HL-60/S4 treated with retinoic acid at 250 ng/mL for 4 days and 3 days (cell line): Measurements from ENCODE around the gene NT5DC3.

Experiments
- in situ Hi-C: fragments of 300-500 bp; cut with MboI; formaldehyde crosslinking; loops from 2 replicates; pipeline ENCODE4 v1.7.0; 2022; ENCODE audit warnings: low sequenced_read_pairs

NT5DC3 gene

DNA sequence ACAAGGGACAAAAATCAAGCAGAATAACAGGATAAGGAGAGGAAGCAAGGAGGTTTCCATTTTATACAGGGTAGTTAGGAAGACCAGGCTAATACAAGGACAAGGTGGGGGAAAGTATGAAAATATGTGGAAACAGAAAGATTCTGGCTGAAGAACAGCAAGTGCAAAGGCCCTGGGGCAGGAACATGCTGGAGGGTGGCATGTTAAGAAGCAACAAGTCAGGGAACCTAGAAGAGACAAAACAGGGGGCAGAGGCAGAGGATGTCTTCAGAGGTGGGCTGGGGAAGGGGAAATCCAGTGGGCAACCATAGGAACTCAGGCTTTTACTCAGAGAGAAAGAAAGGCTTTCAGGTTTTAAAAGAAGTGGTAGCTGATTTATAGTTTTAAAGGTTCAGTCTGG is 54.8 kb downstream of the NT5DC3 start:
- in situ Hi-C loops: no loop called here

DNA sequence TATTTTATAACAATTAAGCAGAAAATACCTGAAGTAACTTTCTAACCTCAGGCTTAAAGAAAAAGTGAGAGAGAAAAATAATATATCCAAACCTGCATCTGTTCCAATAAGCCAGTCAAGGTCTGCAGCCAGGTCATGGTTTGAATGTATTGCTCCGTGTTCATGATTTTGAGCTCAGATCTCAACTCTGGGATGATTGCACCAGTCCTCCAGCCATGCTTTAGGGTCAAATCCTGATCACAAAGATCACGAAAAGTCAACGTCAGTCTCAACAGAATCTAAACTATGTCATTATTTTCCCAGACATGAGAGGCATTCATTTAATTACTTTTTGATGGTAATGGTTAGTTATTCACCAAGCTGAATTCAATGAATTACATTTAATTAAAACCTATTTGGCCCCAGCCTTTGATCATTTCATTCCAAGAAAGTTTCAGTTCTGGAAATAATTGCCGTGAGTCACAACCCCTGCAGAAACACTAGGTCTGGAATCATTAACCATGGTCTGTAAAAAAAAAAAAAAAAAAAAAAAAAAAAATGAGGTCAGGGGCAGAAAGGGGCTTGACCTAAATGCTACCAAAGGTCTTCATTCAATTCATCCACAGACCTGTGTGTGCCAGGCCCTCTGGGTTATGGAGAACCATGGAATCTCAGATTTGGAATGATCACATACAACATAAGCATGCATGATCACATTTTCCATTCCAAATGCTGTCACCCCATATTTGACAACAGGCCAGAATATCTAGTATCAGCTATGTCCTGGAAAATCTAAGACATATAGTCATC is 55.6 kb downstream of the NT5DC3 start:
- in situ Hi-C loops: no loop called here

DNA sequence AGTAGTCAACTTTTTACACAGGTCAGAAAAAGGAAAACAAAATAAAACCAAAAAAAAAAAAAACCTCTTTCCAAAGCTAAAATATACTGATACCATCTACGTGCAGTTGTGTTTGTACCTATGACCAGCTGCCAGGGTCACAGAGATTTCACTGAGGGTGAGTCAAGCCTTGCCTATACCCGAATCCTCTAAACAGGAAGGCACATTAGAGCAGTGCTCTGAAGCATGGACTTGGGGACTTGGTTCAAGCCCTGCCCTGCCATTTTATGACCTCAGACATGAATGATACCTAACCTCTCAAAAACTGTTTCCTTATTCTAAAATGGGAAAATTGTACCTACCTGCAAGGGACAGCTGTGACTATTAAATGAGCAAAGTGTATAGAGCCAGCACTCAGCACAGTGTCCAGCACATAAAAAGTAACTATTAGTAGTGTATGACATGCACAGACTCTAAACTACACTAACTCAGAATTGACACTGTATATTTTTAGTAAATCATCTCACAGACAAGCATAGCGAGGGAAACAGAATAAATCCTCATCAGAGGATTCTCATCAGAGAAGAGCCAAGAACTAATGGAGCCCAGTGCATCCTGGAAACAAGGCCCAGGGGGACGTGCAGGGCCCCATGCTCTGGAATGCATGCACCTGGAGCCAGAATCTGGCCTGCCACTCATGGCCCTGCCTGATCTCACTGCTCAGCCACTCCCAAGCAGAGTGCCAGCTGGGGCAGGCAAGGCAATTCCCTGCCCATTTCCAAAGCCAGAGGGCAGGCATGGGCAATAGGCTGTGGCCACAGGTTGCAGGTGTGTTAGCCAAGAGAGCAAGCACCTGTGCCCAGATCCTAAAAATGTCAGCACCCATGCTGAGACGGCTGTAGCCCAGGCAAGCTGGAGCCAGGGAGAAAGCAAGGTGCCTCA is 57.0 kb downstream of the NT5DC3 start:
- in situ Hi-C loops: no loop called here

DNA sequence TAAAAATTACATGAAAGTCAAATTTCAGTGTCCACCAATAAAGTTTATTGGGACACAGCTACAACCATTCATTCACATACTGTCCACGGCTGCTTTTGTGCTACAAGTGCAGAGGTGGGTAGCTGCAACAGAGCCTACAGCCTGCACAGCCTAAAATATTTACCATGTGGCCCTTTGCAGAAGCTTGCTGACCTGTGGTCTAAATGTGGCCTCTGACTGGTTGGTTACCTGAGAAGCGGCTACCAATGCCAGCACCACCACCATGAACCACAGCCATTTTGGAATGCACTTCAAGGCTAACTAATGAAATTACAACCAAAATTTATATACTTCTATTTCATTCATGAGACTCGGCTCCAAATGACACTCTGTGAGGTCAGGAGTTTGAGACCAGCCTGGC is 58.6 kb downstream of the NT5DC3 start:
- in situ Hi-C loops: no loop called here

DNA sequence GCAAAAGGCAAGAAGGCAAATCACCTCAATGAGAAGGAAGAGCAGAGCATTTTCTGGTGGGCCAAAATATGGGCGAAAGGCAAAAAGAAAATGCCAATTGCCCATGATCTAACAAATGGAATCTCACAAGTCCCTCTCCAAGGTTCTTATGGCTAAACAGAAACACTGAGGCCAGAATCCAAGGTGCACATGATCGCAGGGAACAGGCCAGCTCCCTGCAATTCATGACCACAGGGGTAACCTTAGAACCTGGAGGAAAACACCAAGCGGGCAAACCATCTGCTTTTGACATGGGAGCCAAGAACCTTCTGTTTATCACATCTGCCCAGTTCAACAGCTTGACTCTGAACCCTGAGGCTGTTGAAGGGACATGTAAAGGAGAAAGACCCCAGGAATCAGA is 60.0 kb downstream of the NT5DC3 start:
- in situ Hi-C loops: no loop called here

DNA sequence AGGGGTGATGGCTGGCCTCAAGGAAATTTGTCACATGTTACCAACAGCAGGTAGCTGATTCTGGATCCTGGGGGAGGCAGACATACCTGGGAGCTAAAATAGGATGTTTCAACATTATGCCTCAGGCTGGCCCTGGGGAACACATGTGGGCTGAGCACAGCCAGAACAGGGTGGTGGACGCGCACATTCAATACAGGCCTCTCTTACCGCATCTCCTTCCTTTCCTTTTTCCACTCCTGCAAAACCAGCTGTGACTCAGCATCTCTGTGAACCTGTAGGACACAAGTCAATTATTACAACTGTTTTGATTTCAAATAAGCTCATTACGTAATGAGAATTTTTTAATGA is 61.0 kb downstream of the NT5DC3 start:
- in situ Hi-C loops: no loop called here

DNA sequence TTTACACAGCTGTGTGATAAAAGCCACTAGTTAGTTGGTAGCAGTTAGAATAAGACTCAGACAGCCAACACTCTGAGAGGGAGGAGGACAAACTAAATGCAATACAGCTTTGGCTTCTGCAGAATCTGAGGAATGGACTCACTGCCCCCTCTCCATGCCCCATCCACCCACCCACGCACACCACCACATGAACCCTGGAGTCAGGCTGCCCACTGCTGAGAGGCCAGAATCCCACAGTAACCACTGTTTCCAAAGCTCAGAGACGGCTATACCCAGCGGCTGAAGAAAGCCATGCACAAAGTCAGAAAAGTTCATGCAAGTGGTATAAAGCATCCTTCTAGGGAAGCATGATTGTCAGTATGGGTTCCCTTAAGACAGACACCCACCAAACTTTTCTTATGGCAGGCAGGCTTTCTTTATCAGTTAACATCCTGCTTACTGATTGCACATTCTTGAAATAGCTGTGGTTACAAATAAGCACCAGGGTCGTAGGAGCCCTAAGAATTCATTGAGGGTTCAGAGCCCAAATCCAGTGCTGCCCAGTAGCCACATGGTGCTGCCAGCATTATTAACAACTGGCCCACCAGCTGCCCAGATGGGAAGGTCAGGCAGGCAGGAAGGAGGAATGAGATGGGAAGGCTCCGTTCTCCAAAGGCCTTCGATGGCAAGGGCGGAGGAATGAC is 61.5 kb downstream of the NT5DC3 start:
- in situ Hi-C loops: no loop called here

DNA sequence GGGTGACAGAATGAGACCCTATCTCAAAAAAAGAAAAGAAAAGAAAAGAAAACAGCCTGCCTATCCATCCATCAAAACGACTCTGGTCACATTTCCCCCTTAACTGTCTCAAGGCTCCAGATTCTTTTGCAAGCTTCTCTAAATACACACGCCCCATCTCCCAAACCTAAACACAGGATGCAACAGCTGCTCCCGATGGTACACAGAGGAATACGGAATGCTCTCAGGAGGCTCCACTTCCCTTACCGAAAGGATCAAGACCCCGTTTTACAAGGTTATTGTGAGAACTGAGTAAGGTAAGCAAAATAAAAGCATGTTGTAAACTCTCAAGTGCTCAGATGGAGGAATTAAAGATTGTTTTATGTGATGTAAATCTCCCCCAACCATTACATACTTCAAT is 62.3 kb downstream of the NT5DC3 start:
- in situ Hi-C loops: no loop called here

DNA sequence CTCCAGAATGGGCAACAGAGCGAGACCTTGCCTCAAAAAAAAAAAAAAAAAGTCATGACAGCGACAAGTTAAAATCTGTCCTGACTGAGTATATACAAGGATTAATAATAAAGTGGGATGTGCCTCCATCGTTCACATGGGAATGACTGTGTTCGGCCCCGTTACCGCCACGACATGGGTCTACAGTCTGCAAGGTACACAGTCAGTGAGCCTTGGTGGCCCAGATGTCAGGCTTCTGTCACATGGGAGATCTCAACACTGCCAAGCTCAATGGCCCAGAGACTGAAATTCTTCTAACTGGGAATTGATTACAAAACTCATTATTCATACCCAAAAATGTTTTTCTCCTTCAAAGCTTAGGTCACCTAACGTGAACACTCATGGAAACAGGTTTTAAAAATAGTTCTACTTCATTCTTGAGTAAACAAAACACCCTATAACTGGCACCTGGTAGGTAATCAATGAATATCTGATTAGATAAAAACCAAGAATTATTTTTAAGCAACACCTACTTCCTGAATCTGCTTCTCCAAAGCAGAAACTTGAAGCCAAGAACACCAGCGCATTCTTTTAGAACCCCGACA is 66.0 kb downstream of the NT5DC3 start:
- in situ Hi-C loops: no loop called here

DNA sequence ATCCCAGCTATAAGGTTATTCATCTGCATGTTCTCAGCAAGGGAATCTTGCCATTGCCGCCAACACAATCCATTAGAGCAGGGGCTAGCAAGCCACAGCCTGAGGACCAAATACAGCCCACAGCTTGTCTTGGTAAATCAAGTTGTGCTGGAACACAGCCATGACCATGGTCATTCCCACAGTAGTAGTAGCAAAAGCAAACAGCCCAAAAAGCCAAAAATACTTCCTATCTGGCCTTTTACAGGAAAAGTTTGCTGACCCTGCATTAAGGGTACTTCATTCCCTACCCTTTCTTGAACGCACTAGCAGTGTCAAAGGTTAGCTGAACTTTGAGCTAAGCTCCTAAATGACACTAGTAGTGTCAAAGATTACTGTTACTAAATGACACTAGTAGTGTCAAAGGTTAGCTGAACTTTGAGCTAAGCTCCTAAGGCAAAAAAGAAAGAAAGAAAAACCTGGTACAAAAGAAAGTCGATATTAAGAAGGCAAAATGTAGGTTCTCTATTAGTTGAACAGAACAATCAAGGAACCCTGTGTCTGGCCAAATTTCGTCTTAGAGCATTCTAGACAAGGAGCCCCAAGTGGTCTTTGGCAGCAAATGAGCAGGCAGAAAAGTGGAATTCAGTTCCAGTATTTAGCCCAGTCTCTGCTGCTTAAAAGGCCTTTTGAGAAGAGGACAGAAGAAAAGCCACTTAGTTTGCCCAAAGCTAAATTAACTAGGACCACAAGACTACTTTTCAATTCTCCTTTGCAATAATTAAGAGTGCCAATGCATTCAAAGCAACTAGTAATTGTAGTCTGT is 67.7 kb downstream of the NT5DC3 start:
- in situ Hi-C loops: no loop called here

DNA sequence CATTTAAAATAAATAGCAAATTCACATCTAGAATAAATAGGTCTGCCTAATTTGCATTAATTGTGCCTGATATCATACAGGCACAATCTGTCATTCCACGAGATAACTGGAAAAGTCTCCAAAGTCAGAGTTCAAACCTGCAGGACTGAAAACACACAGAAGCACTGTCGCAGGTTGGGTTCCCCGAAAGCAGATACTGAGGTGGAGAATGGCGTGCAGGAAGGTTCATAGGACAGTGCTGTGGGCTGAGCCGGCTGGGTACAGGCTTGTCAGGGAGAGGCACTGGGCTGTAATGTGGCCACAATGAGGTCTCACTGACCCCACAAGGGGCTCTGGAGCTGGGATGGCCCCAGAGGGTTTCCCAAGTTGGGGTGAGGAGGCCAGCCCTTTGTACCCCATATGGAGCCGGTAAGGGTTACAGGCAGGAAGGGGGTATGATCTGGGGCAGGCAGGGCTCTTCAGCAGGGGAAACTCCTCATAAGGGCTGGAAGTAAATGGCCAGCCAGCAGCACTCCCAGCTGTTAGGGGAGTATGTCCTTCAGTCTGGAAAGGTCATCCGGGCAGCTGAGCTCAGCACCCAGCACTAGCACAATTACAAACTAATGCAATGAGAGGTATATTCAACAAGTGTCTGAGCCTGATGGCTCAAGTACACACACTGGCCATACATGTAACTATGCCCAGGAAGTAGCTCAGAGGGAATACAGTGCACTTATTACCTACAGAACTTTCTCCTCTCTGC is 68.5 kb downstream of the NT5DC3 start:
- in situ Hi-C loops: no loop called here

DNA sequence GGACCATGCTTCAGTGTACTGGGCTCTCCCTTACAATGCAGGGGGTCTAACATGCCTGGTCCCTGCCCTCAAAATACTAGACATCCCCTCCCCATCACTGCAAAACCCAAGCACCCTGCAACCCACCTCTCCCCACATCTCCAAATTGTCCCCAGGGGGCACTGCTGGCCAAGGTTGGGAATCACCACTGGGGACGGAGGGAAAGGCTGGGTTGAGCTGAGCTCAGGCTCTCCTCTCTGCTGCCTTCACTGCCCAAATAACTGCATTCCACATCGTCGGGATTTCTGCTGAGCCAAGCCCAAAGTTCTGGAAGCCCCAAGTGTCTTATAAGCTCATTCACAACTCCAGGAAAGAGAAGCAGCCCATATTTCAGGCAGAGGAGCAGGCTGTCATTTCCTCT is 69.6 kb downstream of the NT5DC3 start:
- in situ Hi-C loops: no loop called here

DNA sequence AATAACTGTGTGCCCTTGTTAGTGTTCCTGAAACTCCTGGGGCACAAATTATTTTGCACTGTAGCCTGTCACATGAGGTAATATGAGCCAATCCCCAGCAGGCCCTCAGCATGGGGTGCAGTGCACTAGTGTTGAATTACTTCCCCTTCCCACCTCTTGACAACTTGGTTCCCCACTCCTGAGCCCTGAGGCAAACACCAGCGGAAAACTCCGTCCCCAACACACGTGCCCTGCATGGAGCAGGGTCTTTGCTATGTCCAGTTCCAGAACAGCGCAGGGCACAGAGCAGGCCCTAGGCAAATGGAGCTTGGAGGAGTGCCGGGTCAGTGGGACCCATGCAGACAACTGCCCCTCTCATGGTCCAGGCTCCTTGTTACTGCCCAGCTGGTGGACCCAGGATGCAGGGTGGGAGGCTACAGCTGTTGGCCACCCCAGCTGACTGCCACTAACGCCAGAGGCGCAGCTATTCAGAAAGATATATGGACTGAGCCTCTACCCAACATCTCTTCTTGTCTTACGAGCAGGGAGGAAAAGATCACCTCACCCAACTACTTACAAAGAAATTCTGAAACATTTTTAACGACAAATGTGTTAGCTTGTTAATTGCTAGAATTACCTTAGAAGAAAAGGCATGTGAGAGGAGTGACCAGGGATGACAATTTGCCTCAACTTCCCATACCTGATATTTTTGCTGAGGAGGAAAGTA is 71.6 kb downstream of the NT5DC3 start:
- in situ Hi-C loops: no loop called here

DNA sequence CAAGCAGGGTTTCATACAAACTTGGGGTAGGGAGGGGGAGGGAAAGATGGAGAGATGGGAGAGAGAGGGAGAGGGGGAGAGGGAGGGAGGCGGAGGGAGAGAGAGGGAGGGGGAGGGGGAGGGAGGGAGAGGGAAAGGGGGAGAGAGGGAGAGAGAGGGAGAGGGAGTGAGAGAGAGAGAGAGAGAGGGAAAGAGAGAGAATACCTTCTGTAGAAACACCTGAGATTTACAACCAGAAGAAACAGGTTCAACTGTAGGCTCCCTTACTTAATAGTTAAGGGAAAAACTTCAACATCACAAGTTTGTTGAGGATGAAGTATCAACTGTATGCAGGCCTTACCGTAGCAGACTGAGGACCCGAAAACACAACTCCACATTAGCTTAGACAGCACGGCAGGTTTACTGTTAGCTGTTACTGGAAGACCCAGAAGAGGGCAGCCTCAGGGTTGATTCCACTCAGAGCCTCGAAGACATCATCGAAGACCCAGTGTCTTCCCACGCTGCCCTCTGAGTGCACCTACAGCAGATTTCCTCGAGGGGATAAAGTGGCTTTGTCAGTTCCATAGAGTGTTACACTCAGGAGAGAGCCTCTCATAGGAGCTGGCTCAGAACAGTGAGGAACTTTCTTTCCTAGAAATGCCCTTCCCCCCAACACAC is 72.4 kb downstream of the NT5DC3 start:
- in situ Hi-C loops: no loop called here

DNA sequence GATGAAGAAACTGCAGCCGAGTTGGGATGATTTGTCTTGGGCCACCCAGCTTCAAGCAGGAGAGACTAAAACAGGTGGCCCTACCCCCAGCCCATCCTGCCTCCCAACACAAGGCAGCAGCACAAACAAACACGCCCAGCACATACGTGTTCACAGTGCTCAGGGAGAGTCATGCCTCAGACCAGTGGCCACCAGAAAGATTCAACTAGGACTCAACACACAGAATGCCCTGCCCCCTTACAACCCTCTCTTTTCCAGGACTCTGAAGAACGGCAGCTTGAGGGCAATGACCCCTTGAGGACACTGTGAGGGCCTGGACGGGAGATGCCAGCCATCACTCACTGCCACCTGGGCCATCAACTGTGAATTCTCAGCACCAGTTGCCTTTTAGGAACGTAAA is 75.0 kb downstream of the NT5DC3 start:
- in situ Hi-C loops: no loop called here

DNA sequence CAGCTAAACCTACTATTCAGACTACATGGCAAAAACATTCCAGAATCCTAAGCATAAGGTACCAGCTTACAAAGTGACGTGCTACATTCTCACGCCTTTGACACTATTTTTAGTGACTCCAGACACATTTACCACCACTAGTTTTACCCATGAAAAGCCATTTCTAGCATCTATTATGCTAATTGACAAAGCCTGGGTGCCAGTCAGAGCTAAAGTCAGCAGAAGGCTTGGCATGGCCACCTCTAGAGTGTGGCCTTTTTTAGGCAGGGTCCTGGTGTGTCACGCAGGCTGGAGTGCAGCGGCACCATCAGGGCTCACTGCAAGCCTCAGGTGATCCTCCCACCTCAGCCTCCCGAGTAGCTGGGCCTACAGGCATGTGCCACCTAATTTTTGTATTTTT is 75.7 kb downstream of the NT5DC3 start:
- in situ Hi-C loops: no loop called here

DNA sequence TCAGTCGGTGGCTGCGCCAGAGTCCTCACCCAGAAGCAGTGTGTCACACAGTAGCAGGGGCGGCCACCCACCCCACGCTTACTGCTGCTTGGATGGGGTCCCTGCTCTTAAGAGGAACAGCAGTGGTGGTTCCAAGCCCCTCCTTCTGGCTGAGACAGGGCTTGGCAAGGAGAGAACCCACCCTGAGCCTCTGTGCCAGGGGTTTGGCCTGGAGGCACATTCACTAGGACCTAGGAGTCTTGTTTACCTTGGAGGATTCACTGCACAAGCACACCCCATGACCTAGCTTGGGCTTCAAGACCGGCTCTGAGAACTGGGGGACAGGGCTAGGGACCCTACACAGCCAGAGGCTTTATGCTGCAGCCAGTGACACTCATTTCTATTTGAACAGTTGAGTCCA is 78.6 kb downstream of the NT5DC3 start:
- in situ Hi-C loops: no loop called here

DNA sequence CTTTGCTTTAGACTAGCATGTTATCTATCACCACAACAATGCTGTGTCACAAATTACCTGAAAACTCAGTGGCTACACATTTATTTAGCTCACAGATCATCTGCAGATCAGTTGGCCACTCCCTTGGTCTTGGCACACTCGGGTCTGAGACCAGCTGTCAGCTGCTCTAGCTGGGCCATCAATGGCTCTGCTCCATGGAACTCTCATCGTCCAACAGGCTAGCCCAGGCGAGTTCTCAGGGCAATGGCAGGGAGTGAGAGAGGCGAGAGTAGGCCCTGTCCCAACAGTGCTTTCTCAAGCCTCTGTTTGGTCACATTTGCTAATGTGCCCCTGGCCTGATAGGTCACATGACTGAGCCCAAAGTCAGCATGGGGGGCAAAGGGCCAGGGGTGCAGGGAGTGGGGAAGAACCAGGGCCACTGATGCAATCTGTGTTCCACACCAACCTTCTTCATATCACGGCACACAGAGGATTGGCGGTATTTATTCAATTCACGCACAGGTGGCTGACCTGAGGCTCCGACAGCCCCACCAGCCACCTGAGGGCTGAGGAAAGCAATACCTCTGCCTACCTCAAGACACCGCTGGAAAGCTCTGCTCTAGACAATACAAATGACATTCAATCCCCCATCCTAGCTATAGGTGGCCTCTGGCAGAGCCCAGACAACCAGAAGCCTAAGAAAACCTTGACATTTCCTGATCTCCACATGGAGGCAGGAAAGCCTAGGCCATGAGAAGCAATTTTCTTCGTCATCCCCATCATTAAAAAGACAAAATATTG is 82.5 kb downstream of the NT5DC3 start:
- in situ Hi-C loops: no loop called here
